ENCODE data around the gene CSNK2A3. TPM values are rescaled to one million over a fixed set of nuclear protein-coding genes. Genes with fewer than 3 reads are reported as not detected.

CSNK2A3 gene
- total RNA-seq, 1 donor from 2014 or later = 0.52 TPM

DNA sequence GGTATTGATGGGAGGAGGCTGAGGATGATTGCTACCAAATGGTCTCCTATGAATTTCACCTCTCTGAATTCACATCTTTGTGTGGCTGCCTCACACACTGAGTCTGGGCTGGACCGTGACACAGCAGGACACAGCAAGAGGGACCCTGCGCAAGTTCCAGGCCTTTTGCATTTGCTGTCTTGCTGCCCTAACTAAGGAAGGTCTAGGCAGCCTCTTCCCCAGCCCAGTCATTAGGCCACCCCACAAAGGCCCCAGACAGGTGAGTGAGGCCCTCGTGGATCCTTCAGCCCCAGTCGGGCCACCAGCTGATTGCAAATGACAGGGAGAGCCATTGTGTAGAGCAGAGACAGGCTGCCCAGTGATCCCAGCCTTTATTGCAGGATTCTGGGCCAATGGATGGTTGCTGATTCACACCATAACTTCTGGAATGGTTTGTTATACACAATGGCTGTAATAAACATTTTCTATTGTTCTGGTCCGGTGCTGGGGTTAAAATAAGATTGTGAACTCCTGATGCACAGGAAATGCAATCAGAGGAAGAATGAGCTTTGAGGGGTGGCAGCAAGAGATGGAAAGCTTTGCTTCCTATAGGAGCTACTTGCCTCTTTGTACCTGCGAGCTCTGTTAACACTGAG, 28.5 kb upstream of the CSNK2A3 start:
- Histone ChIP-seq H3K27me3 (ENCODE audit: control insufficient read depth in 3 of 3, insufficient read depth in 3 of 3, low read length in 3 of 3) (no peaks in the 10 kb centered on the region), H3K27ac (ENCODE audit: low read depth, low read length) (no peak overlapping the region), H3K36me3 (ENCODE audit: control insufficient read depth in 3 of 3, insufficient read depth in 3 of 3, low read length in 3 of 3) (peaks cover 0 to 2% (median 0%) of the 10 kb centered on the region in 3 donors), H3K4me3 (ENCODE audit: low read length in 3 of 3) (no peak overlapping the region), H3K4me1 (ENCODE audit: control insufficient read depth in 3 of 3, insufficient read depth in 3 of 3, low read length in 3 of 3) (peaks cover 0 to 4% (median 0%) of the 10 kb centered on the region in 3 donors), H3K9me3 (ENCODE audit: control insufficient read depth in 3 of 3, low read length in 3 of 3) (no peaks in the 10 kb centered on the region), H3K9ac (ENCODE audit: low read depth in 1 of 3, low read length in 3 of 3) (no peak overlapping the region)

- Histone ChIP-seq H3K4me1 (ENCODE audit: control insufficient read depth in 3 of 3, insufficient read depth in 3 of 3, low read length in 3 of 3) (peaks cover 0 to 4% (median 0%) of the 10 kb centered on the region in 3 donors), H3K9me3 (ENCODE audit: control insufficient read depth in 3 of 3, low read length in 3 of 3) (no peaks in the 10 kb centered on the region), H3K4me3 (ENCODE audit: low read length in 3 of 3) (no peak overlapping the region), H3K9ac (ENCODE audit: low read depth in 1 of 3, low read length in 3 of 3) (no peak overlapping the region), H3K27ac (ENCODE audit: low read depth, low read length) (no peak overlapping the region), H3K27me3 (ENCODE audit: control insufficient read depth in 3 of 3, insufficient read depth in 3 of 3, low read length in 3 of 3) (no peaks in the 10 kb centered on the region), H3K36me3 (ENCODE audit: control insufficient read depth in 3 of 3, insufficient read depth in 3 of 3, low read length in 3 of 3) (peaks cover 0 to 2% (median 0%) of the 10 kb centered on the region in 3 donors)
These were observed 27.8 kb upstream of the CSNK2A3 start for GRCh38 chr11:11380883-11381282.

DNA sequence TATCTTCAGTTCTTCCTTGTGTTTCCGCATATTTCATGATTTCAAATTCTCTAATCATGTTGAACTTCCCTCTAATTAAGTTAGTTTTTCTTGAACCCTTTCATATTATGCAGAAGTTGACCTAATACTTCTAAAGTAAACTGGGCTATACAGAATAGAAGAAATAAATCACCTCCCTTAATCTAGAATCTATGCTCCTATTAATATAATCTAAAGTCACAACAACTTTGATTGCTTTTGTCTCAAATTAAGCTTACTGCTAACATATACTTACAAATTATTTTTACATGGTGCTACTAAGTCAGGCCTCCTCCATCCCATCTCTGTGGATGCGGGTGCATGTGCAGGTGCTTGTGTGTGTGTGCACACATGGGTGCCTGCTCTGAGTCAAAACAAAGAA, 27.3 kb upstream of the CSNK2A3 start:
- peaks cover 0 to 2% (median 0%) of the 10 kb centered on the region in 3 donors for H3K36me3 ChIP-seq (ENCODE audit: control insufficient read depth in 3 of 3, insufficient read depth in 3 of 3, low read length in 3 of 3)
- no peak overlapping the region for H3K4me3 ChIP-seq (ENCODE audit: low read length in 3 of 3)
- no peaks in the 10 kb centered on the region for H3K27me3 ChIP-seq (ENCODE audit: control insufficient read depth in 3 of 3, insufficient read depth in 3 of 3, low read length in 3 of 3)
- H3K9ac ChIP-seq (ENCODE audit: low read depth in 1 of 3, low read length in 3 of 3) = no peak overlapping the region
- no peak overlapping the region for H3K27ac ChIP-seq (ENCODE audit: low read depth, low read length)
- H3K4me1 ChIP-seq (ENCODE audit: control insufficient read depth in 3 of 3, insufficient read depth in 3 of 3, low read length in 3 of 3) = peaks cover 0 to 4% (median 0%) of the 10 kb centered on the region in 3 donors
- no peaks in the 10 kb centered on the region for H3K9me3 ChIP-seq (ENCODE audit: control insufficient read depth in 3 of 3, low read length in 3 of 3)

DNA sequence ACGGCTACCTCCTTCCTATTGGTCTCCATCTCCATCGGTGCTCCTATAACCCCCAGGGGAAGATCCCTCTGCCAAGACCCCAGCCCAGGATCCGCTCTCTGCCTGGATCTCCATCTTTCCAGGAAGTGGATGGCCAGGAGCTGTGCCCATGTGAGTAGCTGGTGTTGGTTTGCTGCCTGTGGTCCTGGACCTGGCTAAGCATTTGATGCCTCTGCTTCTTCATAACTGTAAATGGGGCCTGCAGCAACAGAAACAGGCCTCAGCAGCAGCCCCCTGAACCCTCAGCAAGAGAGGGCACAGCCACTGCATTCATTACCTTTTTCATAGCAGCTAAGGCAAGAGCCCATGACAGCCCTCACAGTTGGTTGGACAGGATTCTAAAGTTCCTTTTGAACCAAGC, 26.6 kb upstream of the CSNK2A3 start:
- no peak overlapping the region for H3K9ac ChIP-seq (ENCODE audit: low read depth in 1 of 3, low read length in 3 of 3)
- no peak overlapping the region for H3K4me3 ChIP-seq (ENCODE audit: low read length in 3 of 3)
- H3K27ac ChIP-seq (ENCODE audit: low read depth, low read length) = no peak overlapping the region
- H3K9me3 ChIP-seq (ENCODE audit: control insufficient read depth in 3 of 3, low read length in 3 of 3) = no peaks in the 10 kb centered on the region
- peaks cover 0 to 4% (median 0%) of the 10 kb centered on the region in 3 donors for H3K4me1 ChIP-seq (ENCODE audit: control insufficient read depth in 3 of 3, insufficient read depth in 3 of 3, low read length in 3 of 3)
- peaks cover 0 to 2% (median 0%) of the 10 kb centered on the region in 3 donors for H3K36me3 ChIP-seq (ENCODE audit: control insufficient read depth in 3 of 3, insufficient read depth in 3 of 3, low read length in 3 of 3)
- no peaks in the 10 kb centered on the region for H3K27me3 ChIP-seq (ENCODE audit: control insufficient read depth in 3 of 3, insufficient read depth in 3 of 3, low read length in 3 of 3)

DNA sequence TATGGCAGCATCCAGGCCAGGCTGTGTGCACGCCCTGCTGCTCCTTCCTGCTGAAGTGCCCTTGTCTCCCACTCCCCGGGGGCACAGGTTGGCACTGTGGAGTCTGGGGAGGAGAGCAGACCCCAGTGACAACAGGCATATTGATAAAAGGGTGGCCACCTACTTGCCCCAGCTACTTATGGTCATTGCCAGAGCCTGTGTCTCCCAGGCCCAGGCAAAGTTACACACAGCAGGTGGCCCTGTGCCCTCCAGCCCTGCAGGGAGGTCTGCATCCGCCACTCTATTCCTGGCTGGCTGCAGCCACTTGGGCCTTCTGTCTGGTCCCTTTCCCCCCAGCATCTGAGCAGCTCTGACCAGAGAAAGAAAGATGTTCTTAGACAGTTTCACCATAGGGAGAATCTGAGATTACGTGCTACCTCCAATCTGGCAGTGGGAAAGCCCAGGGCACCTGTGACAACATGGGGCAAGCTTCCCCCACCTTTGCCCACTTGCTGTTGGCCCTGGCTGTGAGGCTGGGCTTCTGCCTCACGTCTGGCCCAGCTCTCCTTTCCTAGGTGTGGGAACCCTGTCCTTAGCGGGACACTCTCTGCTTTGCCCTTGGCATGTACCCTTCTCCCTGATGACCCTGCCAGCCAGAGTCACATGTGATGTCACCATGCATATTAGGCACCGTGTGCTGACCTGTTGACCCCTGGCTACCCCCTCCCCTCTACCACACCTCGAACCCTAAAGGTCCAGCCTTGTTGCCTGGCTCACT, 25.3 kb upstream of the CSNK2A3 start:
- no peaks in the 10 kb centered on the region for H3K9me3 ChIP-seq (ENCODE audit: control insufficient read depth in 3 of 3, low read length in 3 of 3)
- H3K4me3 ChIP-seq (ENCODE audit: low read length in 3 of 3) = no peak overlapping the region
- H3K27ac ChIP-seq (ENCODE audit: low read depth, low read length) = no peak overlapping the region
- peaks cover 0 to 4% (median 0%) of the 10 kb centered on the region in 3 donors for H3K4me1 ChIP-seq (ENCODE audit: control insufficient read depth in 3 of 3, insufficient read depth in 3 of 3, low read length in 3 of 3)
- H3K9ac ChIP-seq (ENCODE audit: low read depth in 1 of 3, low read length in 3 of 3) = no peak overlapping the region
- H3K36me3 ChIP-seq (ENCODE audit: control insufficient read depth in 3 of 3, insufficient read depth in 3 of 3, low read length in 3 of 3) = peaks cover 0 to 2% (median 0%) of the 10 kb centered on the region in 3 donors
- no peaks in the 10 kb centered on the region for H3K27me3 ChIP-seq (ENCODE audit: control insufficient read depth in 3 of 3, insufficient read depth in 3 of 3, low read length in 3 of 3)

GRCh38 chr11:11374358-11375148, 21.5 kb upstream of the CSNK2A3 start:
- Histone ChIP-seq H3K9ac (ENCODE audit: low read depth in 1 of 3, low read length in 3 of 3) (no peak overlapping the region), H3K27ac (ENCODE audit: low read depth, low read length) (no peak overlapping the region), H3K36me3 (ENCODE audit: control insufficient read depth in 3 of 3, insufficient read depth in 3 of 3, low read length in 3 of 3) (peaks cover 0 to 2% (median 0%) of the 10 kb centered on the region in 3 donors), H3K4me1 (ENCODE audit: control insufficient read depth in 3 of 3, insufficient read depth in 3 of 3, low read length in 3 of 3) (peaks cover 0 to 3% (median 0%) of the 10 kb centered on the region in 3 donors), H3K9me3 (ENCODE audit: control insufficient read depth in 3 of 3, low read length in 3 of 3) (no peaks in the 10 kb centered on the region), H3K4me3 (ENCODE audit: low read length in 3 of 3) (no peak overlapping the region), H3K27me3 (ENCODE audit: control insufficient read depth in 3 of 3, insufficient read depth in 3 of 3, low read length in 3 of 3) (no peaks in the 10 kb centered on the region)

GRCh38 chr11:11373934-11374333, 20.9 kb upstream of the CSNK2A3 start:
- H3K36me3 ChIP-seq (ENCODE audit: control insufficient read depth in 3 of 3, insufficient read depth in 3 of 3, low read length in 3 of 3) = peaks cover 0 to 2% (median 0%) of the 10 kb centered on the region in 3 donors
- H3K27me3 ChIP-seq (ENCODE audit: control insufficient read depth in 3 of 3, insufficient read depth in 3 of 3, low read length in 3 of 3) = no peaks in the 10 kb centered on the region
- H3K4me1 ChIP-seq (ENCODE audit: control insufficient read depth in 3 of 3, insufficient read depth in 3 of 3, low read length in 3 of 3) = peaks cover 0 to 3% (median 0%) of the 10 kb centered on the region in 3 donors
- H3K4me3 ChIP-seq (ENCODE audit: low read length in 3 of 3) = no peak overlapping the region
- H3K9me3 ChIP-seq (ENCODE audit: control insufficient read depth in 3 of 3, low read length in 3 of 3) = no peaks in the 10 kb centered on the region
- H3K9ac ChIP-seq (ENCODE audit: low read depth in 1 of 3, low read length in 3 of 3) = no peak overlapping the region
- no peak overlapping the region for H3K27ac ChIP-seq (ENCODE audit: low read depth, low read length)

DNA sequence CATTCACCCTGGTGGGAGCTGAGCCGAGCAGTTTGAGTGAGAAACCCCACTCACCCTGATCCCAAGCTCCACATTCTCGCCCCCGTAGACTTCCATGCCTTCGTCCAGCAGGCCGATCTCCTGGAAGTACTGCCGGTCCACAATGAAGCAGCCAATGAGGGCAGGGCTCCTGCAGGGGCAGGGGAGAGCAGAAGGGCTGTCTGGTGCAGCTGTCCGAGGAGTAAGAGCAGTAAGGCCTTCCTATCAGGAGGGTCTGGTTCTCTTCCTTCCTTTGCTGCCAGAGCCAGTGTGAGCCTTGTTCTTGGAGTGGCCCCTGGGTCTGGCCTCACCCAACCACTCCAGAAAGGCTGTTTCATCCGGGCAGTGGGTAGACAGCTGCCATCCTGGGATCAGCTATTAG, 19.4 kb upstream of the CSNK2A3 start:
- no peaks in the 10 kb centered on the region for H3K9me3 ChIP-seq (ENCODE audit: control insufficient read depth in 3 of 3, low read length in 3 of 3)
- no peak overlapping the region for H3K4me3 ChIP-seq (ENCODE audit: low read length in 3 of 3)
- H3K27me3 ChIP-seq (ENCODE audit: control insufficient read depth in 3 of 3, insufficient read depth in 3 of 3, low read length in 3 of 3) = no peaks in the 10 kb centered on the region
- peaks cover 0 to 3% (median 0%) of the 10 kb centered on the region in 3 donors for H3K4me1 ChIP-seq (ENCODE audit: control insufficient read depth in 3 of 3, insufficient read depth in 3 of 3, low read length in 3 of 3)
- H3K9ac ChIP-seq (ENCODE audit: low read depth in 1 of 3, low read length in 3 of 3) = no peak overlapping the region
- no peak overlapping the region for H3K27ac ChIP-seq (ENCODE audit: low read depth, low read length)
- H3K36me3 ChIP-seq (ENCODE audit: control insufficient read depth in 3 of 3, insufficient read depth in 3 of 3, low read length in 3 of 3) = peaks cover 0 to 2% (median 0%) of the 10 kb centered on the region in 3 donors

DNA sequence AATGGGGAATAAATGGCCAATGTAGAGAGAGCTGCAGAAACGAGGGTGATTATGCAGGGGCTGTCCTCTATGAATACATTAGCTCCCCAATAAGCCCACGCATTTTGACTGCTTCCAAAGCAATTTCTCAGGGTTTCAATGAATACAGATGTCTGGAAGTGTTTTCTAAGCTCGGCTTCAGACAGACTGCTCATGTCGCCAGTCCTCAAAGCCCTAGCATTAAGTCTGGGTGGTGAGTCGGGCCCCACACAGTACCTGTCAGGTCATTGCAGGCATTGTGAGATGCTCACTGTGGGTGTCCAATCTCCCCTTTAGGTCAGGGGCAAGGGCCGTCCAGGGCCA, 17.9 kb upstream of the CSNK2A3 start:
- Histone ChIP-seq H3K27me3 (ENCODE audit: control insufficient read depth in 3 of 3, insufficient read depth in 3 of 3, low read length in 3 of 3) (no peaks in the 10 kb centered on the region), H3K4me3 (ENCODE audit: low read length in 3 of 3) (no peak overlapping the region), H3K27ac (ENCODE audit: low read depth, low read length) (no peak overlapping the region), H3K4me1 (ENCODE audit: control insufficient read depth in 3 of 3, insufficient read depth in 3 of 3, low read length in 3 of 3) (peaks cover 0 to 3% (median 0%) of the 10 kb centered on the region in 3 donors), H3K9ac (ENCODE audit: low read depth in 1 of 3, low read length in 3 of 3) (no peak overlapping the region), H3K36me3 (ENCODE audit: control insufficient read depth in 3 of 3, insufficient read depth in 3 of 3, low read length in 3 of 3) (peaks cover 0 to under 1% (median 0%) of the 10 kb centered on the region in 3 donors), H3K9me3 (ENCODE audit: control insufficient read depth in 3 of 3, low read length in 3 of 3) (no peaks in the 10 kb centered on the region)
